HepG2 (cell line): Measurements from ENCODE around the gene CYP2W1. TPM values are rescaled to one million over a fixed set of nuclear protein-coding genes. Genes with fewer than 3 reads are reported as not detected.

Source experiments
- CEBPB ChIP-seq: IDR thresholded peaks from 2 replicates; pipeline ENCODE4 v1.6.1; 2011; ENCODE audit warnings: low read depth, low read length, improper control_type of control experiment, borderline replicate concordance
- CENPX ChIP-seq: sonication (generic); formaldehyde crosslinking; IDR thresholded peaks from 2 replicates; pipeline ENCODE4 v1.9.0; 2021; ENCODE audit warnings: mild to moderate bottlenecking, missing genetic modification reagents, moderate library complexity
- FOSL2 ChIP-seq: sonication (generic); formaldehyde crosslinking; IDR thresholded peaks from 2 replicates; pipeline ENCODE4 v1.4.0; 2020; ENCODE audit warnings: missing genetic modification reagents
- FOXA3 ChIP-seq: IDR thresholded peaks from 2 replicates; pipeline ENCODE4 v1.6.1; 2016; ENCODE audit warnings: missing genetic modification reagents, missing compliant biosample characterization
- GABPA ChIP-seq, 2 experiments: IDR thresholded peaks; 2 replicates each; pipeline ENCODE4 v1.6.1; 2011 to 2016; ENCODE audit warnings: low read depth in 2 of 2, low read length in 1 of 2, missing biosample characterization in 1 of 2, missing genetic modification characterization in 1 of 2
- GABPB1 ChIP-seq: IDR thresholded peaks from 2 replicates; pipeline ENCODE4 v1.6.1; 2016; ENCODE audit warnings: mild to moderate bottlenecking, missing genetic modification reagents, moderate library complexity, missing compliant biosample characterization
- HMG20B ChIP-seq: conservative IDR thresholded peaks from 2 replicates; pipeline ENCODE4 v1.6.1; 2016; ENCODE audit warnings: missing genetic modification reagents, missing compliant biosample characterization
- ISX ChIP-seq: sonication (generic); formaldehyde crosslinking; conservative IDR thresholded peaks from 2 replicates; pipeline ENCODE4 v1.5.0; 2020; ENCODE audit warnings: missing genetic modification reagents
- NFE2 ChIP-seq: sonication (generic); formaldehyde crosslinking; IDR thresholded peaks from 2 replicates; pipeline ENCODE4 v1.4.0; 2020; ENCODE audit warnings: missing genetic modification reagents
- NR2F1 ChIP-seq, 2 experiments: fragments of 450-650 bp in 1 of 2; formaldehyde crosslinking in 1 of 2; IDR thresholded peaks; 2 replicates each; pipeline versions ENCODE4 v1.5.0 to v1.6.1; 2016 to 2020; ENCODE audit warnings: mild to moderate bottlenecking in 1 of 2, missing compliant biosample characterization in 1 of 2, missing genetic modification reagents in 1 of 2, moderate library complexity in 1 of 2
- PHF21A ChIP-seq: sonication (generic); formaldehyde crosslinking; IDR thresholded peaks from 2 replicates; pipeline ENCODE4 v1.5.0; 2020; ENCODE audit warnings: mild to moderate bottlenecking, missing genetic modification reagents
- PHF5A ChIP-seq: IDR thresholded peaks from one replicate; pipeline ENCODE4 v1.6.1; 2018; ENCODE audit warnings: low read depth, missing genetic modification reagents; ENCODE audit not compliant: unreplicated experiment
- RARG ChIP-seq: sonication (generic); formaldehyde crosslinking; IDR thresholded peaks from 2 replicates; pipeline ENCODE4 v1.4.0; 2020; ENCODE audit warnings: low read depth, mild to moderate bottlenecking, missing genetic modification reagents
- RBFOX2 ChIP-seq: fragments of 200-400 bp; formaldehyde crosslinking; IDR thresholded peaks from 2 replicates; pipeline ENCODE4 v1.6.1; 2017; ENCODE audit warnings: low read depth, mild to moderate bottlenecking, low read length
- RNF2 ChIP-seq: fragments of 450-650 bp; conservative IDR thresholded peaks from 2 replicates; pipeline ENCODE4 v1.6.1; 2016; ENCODE audit warnings: low read depth
- ZNF205 ChIP-seq: IDR thresholded peaks from 2 replicates; pipeline ENCODE4 v1.6.1; 2018; ENCODE audit warnings: missing biosample characterization, missing genetic modification reagents
- ZSCAN9 ChIP-seq: IDR thresholded peaks from 2 replicates; pipeline ENCODE4 v1.6.1; 2016; ENCODE audit warnings: borderline replicate concordance
- polyA plus RNA-seq, 8 experiments: library from polyadenylated mRNA; depleted of rRNA in 3 of 8; stranded (reverse) in 7 of 8; unstranded in 1 of 8; fragments of >200 nt; fragmentation: Illumina TruSeq in 4 of 8; extraction: Trizol in 4 of 8; gene quantifications; 2 replicates each; pipeline versions ENCODE4 v1.2.1 to v1.2.3, GENCODE V29; 2011 to 2016; ENCODE audit warnings: low read depth in 4 of 8, missing spikeins in 1 of 8, mixed read lengths in 1 of 8; ENCODE audit not compliant: insufficient read depth in 1 of 8
- total RNA-seq, 5 experiments: library from RNA; depleted of rRNA; stranded (reverse); fragments of >200 nt; fragmentation: Illumina TruSeq; extraction: Trizol; gene quantifications; 2 replicates each; pipeline ENCODE4 v1.2.3, GENCODE V29; 2016; ENCODE audit warnings: low read depth in 1 of 5
- TF ChIP-seq, protein P1 (sequence below): sonication (generic); formaldehyde crosslinking; IDR thresholded peaks from 2 replicates; pipeline ENCODE4 v1.5.1; 2020; ENCODE audit warnings: missing genetic modification reagents, mild to moderate bottlenecking, borderline replicate concordance
- TF ChIP-seq, protein P2 (sequence below): sonication (generic); formaldehyde crosslinking; IDR thresholded peaks from 2 replicates; pipeline ENCODE4 v1.4.0; 2020; ENCODE audit warnings: mild to moderate bottlenecking, missing genetic modification reagents
- TF ChIP-seq, protein P3 (sequence below): sonication (generic); formaldehyde crosslinking; IDR thresholded peaks from 2 replicates; pipeline ENCODE4 v1.4.0; 2020; ENCODE audit warnings: missing genetic modification reagents

CYP2W1 gene
- total and polyA plus RNA-seq, 2 of the 13 experiments (the other 11 are each of a cell fraction or from before 2014, with no cell fraction given): 19.5 to 31.7 TPM

DNA sequence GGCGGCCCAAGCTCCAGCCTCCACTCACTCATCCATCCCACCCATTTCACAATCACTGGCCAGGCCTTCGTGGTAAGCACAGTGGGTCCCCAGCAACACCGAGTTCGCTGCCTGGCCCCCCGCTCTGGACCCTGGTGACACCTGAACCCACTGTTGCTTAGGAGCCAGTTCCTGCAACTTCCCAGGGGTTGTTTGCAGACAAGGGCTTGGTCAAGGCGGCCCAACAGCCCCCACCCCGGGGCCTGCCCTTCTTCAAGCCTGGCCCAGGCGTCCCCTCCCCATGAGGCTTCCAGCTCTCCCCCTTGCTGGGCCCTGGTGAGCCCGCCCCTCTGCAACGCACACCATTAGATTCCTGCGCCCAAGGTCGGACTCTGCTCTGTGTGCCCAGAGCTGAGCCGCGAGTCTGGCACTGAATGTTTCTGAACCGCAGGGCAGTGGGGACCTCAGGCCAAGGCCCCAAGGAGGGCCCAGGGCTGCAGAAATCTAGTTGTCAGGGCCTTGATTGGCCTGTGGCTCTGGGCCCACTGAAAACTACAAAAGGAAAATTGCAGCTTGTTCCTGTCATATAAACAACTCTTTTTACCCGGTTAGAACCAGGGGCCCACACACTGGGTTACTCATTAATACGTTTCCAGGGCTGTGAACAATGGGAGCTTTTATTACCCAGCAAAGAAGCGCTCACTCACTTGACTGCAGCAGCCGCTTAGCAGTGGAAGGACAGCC is 5.5 kb upstream of the CYP2W1 start (continued):
- TF ChIP-seq RNF2 (no peak), CENPX (no peak), CEBPB (peak; percentile 96), RBFOX2 (peak; percentile 84), GABPA (IDR thresholded peaks at IDR 0.05; ENCODE audit: low read depth, low read length) (no peak), GABPA (CRISPR knock-in tag; IDR thresholded peaks at IDR 0.05; ENCODE audit: low read depth) (peak; percentile 41; the same call in 1 of the 2 replicates), RARG (CRISPR knock-in tag) (no peak), NFE2 (CRISPR knock-in tag) (no peak), ZSCAN9 (CRISPR knock-in tag) (0 out of 2 replicates have a peak, but pooled peaks have one; percentile 23), NR2F1 (CRISPR knock-in tag; IDR thresholded peaks at IDR 0.05) (peak in 1 of 2 experiments; percentile 67; a peak in 1 of 4 replicates), ZNF205 (peak; percentile 83; the same call in 1 of the 2 replicates), ISX (CRISPR knock-in tag) (no peak), PHF21A (peak; percentile 98), HMG20B (CRISPR knock-in tag) (0 out of 2 replicates have a peak, but pooled peaks have one; percentile 10), GABPB1 (CRISPR knock-in tag) (peak; percentile 57), PHF5A (CRISPR knock-in tag) (peak; percentile 72), FOXA3 (0 out of 2 replicates have a peak, but pooled peaks have one; percentile 17), FOSL2 (CRISPR knock-in tag) (peak; percentile 54; the same call in 1 of the 2 replicates)
- TF ChIP-seq, protein P1, sequence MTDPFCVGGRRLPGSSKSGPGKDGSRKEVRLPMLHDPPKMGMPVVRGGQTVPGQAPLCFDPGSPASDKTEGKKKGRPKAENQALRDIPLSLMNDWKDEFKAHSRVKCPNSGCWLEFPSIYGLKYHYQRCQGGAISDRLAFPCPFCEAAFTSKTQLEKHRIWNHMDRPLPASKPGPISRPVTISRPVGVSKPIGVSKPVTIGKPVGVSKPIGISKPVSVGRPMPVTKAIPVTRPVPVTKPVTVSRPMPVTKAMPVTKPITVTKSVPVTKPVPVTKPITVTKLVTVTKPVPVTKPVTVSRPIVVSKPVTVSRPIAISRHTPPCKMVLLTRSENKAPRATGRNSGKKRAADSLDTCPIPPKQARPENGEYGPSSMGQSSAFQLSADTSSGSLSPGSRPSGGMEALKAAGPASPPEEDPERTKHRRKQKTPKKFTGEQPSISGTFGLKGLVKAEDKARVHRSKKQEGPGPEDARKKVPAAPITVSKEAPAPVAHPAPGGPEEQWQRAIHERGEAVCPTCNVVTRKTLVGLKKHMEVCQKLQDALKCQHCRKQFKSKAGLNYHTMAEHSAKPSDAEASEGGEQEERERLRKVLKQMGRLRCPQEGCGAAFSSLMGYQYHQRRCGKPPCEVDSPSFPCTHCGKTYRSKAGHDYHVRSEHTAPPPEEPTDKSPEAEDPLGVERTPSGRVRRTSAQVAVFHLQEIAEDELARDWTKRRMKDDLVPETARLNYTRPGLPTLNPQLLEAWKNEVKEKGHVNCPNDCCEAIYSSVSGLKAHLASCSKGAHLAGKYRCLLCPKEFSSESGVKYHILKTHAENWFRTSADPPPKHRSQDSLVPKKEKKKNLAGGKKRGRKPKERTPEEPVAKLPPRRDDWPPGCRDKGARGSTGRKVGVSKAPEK: no peak
- TF ChIP-seq, protein P2, sequence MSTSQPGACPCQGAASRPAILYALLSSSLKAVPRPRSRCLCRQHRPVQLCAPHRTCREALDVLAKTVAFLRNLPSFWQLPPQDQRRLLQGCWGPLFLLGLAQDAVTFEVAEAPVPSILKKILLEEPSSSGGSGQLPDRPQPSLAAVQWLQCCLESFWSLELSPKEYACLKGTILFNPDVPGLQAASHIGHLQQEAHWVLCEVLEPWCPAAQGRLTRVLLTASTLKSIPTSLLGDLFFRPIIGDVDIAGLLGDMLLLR (CRISPR knock-in tag): no peak
- TF ChIP-seq, protein P3, sequence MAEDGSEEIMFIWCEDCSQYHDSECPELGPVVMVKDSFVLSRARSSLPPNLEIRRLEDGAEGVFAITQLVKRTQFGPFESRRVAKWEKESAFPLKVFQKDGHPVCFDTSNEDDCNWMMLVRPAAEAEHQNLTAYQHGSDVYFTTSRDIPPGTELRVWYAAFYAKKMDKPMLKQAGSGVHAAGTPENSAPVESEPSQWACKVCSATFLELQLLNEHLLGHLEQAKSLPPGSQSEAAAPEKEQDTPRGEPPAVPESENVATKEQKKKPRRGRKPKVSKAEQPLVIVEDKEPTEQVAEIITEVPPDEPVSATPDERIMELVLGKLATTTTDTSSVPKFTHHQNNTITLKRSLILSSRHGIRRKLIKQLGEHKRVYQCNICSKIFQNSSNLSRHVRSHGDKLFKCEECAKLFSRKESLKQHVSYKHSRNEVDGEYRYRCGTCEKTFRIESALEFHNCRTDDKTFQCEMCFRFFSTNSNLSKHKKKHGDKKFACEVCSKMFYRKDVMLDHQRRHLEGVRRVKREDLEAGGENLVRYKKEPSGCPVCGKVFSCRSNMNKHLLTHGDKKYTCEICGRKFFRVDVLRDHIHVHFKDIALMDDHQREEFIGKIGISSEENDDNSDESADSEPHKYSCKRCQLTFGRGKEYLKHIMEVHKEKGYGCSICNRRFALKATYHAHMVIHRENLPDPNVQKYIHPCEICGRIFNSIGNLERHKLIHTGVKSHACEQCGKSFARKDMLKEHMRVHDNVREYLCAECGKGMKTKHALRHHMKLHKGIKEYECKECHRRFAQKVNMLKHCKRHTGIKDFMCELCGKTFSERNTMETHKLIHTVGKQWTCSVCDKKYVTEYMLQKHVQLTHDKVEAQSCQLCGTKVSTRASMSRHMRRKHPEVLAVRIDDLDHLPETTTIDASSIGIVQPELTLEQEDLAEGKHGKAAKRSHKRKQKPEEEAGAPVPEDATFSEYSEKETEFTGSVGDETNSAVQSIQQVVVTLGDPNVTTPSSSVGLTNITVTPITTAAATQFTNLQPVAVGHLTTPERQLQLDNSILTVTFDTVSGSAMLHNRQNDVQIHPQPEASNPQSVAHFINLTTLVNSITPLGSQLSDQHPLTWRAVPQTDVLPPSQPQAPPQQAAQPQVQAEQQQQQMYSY (CRISPR knock-in tag): peak; percentile 22; the same call in 1 of the 2 replicates
